Fibroblast of lung (primary cell): ENCODE data around the gene RNF14. TPM values are rescaled to one million over a fixed set of nuclear protein-coding genes. Genes with fewer than 3 reads are reported as not detected.

ENCODE experiments used
- DNase-seq, 2 donors: peaks; one replicate each; pipeline versions ENCODE4 v3.0.0 to v3.0.0-alpha.2; 2010; ENCODE audit warnings: low read depth in 2 of 2
- H2AFZ ChIP-seq: 2 replicates; pipeline ENCODE4 v1.5.1; 2012; ENCODE audit warnings: low read length, control low read depth, inconsistent platforms
- H3K27ac ChIP-seq: 2 replicates; pipeline ENCODE4 v1.5.1; 2011; ENCODE audit warnings: low read length, control low read depth; ENCODE audit not compliant: insufficient read depth
- H3K27me3 ChIP-seq: 2 replicates; pipeline ENCODE4 v1.5.1; 2011; ENCODE audit warnings: mild to moderate bottlenecking, low read length; ENCODE audit not compliant: control insufficient read depth, insufficient read depth
- H3K36me3 ChIP-seq: 2 replicates; pipeline ENCODE4 v1.5.1; 2011; ENCODE audit warnings: low read length; ENCODE audit not compliant: control insufficient read depth, insufficient read depth
- H3K4me1 ChIP-seq: 2 replicates; pipeline ENCODE4 v1.5.1; 2011; ENCODE audit warnings: low read length; ENCODE audit not compliant: control insufficient read depth, insufficient read depth; ENCODE audit errors: extremely low read depth
- H3K4me2 ChIP-seq: 2 replicates; pipeline ENCODE4 v1.5.1; 2011; ENCODE audit warnings: low read length, control low read depth; ENCODE audit not compliant: insufficient read depth; ENCODE audit errors: extremely low read depth
- H3K4me3 ChIP-seq, 4 experiments: fragments of 200-600 bp in 1 of 4; sonication (generic) in 1 of 4; replicated peaks in 1 of 4; 2 replicates each; pipeline ENCODE4 v1.5.1; 2011 to 2016; ENCODE audit warnings: low read length in 4 of 4, low read depth in 3 of 4, mild to moderate bottlenecking in 3 of 4, control low read depth in 2 of 4, inconsistent platforms in 1 of 4, mixed read lengths in 1 of 4; ENCODE audit not compliant: insufficient read depth in 1 of 4; ENCODE audit errors: control extremely low read depth in 1 of 4
- H3K79me2 ChIP-seq: 2 replicates; pipeline ENCODE4 v1.5.1; 2012; ENCODE audit warnings: mild to moderate bottlenecking, low read length, inconsistent platforms; ENCODE audit not compliant: control insufficient read depth, insufficient read depth
- H3K9ac ChIP-seq: 2 replicates; pipeline ENCODE4 v1.5.1; 2011; ENCODE audit warnings: mild to moderate bottlenecking, low read length, control low read depth; ENCODE audit not compliant: insufficient read depth
- H3K9me3 ChIP-seq: 2 replicates; pipeline ENCODE4 v1.5.1; 2012; ENCODE audit warnings: low read depth, low read length; ENCODE audit not compliant: control insufficient read depth, insufficient read depth
- H4K20me1 ChIP-seq: 2 replicates; pipeline ENCODE4 v1.5.1; 2011; ENCODE audit warnings: low read length; ENCODE audit not compliant: control insufficient read depth, insufficient read depth; ENCODE audit errors: extremely low read depth
- EZH2 ChIP-seq: IDR thresholded peaks from 2 replicates; pipeline ENCODE4 v1.5.1; 2012; ENCODE audit warnings: low read length, control low read depth, mild to moderate bottlenecking; ENCODE audit errors: missing control alignments
- polyA plus RNA-seq, 2 donors: library from polyadenylated mRNA; depleted of rRNA in 1 of 2; stranded (reverse) in 1 of 2; unstranded in 1 of 2; fragments of >200 nt; gene quantifications; 2 replicates each; pipeline ENCODE4 v1.2.1, GENCODE V29; 2011 to 2012; ENCODE audit warnings: missing spikeins in 1 of 2
- total RNA-seq: library from RNA; depleted of rRNA; stranded (reverse); fragments of >200 nt; gene quantifications from 2 replicates; pipeline ENCODE4 v1.2.1, GENCODE V29; 2014
- TF ChIP-seq, protein P1 (sequence below), 2 donors: IDR thresholded peaks in 1 of 2; conservative IDR thresholded peaks in 1 of 2; 1 replicate in 1 of 2; 2 replicates in 1 of 2; pipeline ENCODE4 v1.5.1; 2011 to 2012; ENCODE audit warnings: low read length in 2 of 2, control low read depth in 1 of 2, inconsistent platforms in 1 of 2, low read depth in 1 of 2, mild to moderate bottlenecking in 1 of 2

Gene RNF14
- total and polyA plus RNA-seq, 2 donors (not counting 1 experiment from before 2014, with no cell fraction given) = 62.9 to 65.3 TPM

DNA sequence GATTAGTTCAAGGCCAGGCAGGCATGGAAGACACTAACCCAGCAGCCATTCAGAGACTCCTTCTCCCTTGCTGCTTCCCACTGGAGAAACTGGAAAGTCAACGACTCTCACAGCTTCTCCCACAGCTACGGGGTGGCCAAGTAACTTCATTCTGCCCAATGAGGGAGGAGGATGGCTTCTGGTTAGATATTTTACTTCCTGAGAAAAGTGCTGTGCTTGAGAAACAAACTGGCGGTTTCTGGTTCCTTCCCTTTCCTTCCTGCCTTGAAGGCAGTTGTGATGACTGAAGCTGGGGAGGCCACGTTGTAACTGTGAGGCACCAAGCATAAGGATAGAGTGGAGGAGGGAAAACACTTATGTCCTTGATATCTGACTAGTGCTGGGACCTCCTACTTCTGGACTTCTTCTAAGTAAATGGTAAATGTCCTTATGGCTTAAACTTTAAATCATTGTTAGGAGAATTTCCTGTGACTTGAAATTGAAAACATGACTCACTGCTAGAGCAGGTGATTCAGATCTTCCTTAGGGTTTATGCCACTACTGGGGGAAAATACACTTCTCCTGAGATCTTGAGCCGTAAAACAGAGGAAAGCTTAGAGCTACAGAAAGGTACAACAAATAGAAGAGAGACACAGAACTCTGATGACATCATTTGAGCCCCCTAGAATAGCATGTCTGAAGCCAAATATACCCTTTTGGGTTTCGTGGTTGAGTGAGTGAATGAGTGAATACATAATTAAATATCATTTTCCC, 47.1 kb downstream of the RNF14 start:
- Histone ChIP-seq H3K27me3 (peaks cover 2% of the 10 kb centered on the region), H3K4me2 (no peak overlapping the region), H3K4me1 (peaks cover 10% of the 10 kb centered on the region), H3K79me2 (no peaks in the 10 kb centered on the region), H3K9ac (no peak overlapping the region), H3K27ac (no peak overlapping the region), H4K20me1 (no peaks in the 10 kb centered on the region), H3K4me3 (no peak overlapping the region), H2AFZ (no peak overlapping the region), H3K36me3 (peaks cover 2% of the 10 kb centered on the region), H3K9me3 (no peaks in the 10 kb centered on the region)
- TF ChIP-seq EZH2 = no peak
- TF ChIP-seq, protein P1, sequence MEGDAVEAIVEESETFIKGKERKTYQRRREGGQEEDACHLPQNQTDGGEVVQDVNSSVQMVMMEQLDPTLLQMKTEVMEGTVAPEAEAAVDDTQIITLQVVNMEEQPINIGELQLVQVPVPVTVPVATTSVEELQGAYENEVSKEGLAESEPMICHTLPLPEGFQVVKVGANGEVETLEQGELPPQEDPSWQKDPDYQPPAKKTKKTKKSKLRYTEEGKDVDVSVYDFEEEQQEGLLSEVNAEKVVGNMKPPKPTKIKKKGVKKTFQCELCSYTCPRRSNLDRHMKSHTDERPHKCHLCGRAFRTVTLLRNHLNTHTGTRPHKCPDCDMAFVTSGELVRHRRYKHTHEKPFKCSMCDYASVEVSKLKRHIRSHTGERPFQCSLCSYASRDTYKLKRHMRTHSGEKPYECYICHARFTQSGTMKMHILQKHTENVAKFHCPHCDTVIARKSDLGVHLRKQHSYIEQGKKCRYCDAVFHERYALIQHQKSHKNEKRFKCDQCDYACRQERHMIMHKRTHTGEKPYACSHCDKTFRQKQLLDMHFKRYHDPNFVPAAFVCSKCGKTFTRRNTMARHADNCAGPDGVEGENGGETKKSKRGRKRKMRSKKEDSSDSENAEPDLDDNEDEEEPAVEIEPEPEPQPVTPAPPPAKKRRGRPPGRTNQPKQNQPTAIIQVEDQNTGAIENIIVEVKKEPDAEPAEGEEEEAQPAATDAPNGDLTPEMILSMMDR (conservative IDR thresholded peaks at IDR 0.05 in 1 of 2, IDR thresholded peaks at IDR 0.05 in 1 of 2; ENCODE audit: low read depth in 1 of 2, low read length in 2 of 2) = no peak
- peak in 1 of 2 donors; percentile 63 for DNase-seq

DNA sequence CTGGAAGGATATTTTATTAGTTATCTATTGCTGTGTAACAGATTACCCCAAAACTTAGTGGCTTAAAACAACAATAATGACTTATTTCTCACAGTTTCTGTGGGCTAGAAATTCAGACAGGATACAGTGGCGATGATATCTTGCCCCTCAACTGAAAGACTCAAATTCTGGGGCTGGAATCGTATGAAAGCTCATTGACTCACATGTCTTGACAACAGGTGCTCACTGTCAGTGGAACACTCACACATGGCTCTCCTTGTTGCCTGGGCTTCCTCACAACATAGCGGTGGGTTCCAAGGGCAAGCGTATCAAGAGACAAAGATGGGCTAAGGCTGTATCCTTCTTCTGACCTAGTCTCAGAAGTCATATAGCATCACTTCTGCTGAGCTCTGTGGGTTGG, 47.7 kb downstream of the RNF14 start:
- H3K36me3 ChIP-seq = peaks cover 2% of the 10 kb centered on the region
- H3K4me2 ChIP-seq = no peak overlapping the region

GRCh38 chr5:142017832-142018427, 49.0 kb downstream of the RNF14 start:
- Histone ChIP-seq H2AFZ (no peak overlapping the region), H3K27ac (no peak overlapping the region), H3K4me1 (peaks cover 4% of the 10 kb centered on the region), H3K79me2 (no peaks in the 10 kb centered on the region), H4K20me1 (no peaks in the 10 kb centered on the region), H3K9ac (no peak overlapping the region), H3K4me2 (no peak overlapping the region), H3K9me3 (no peaks in the 10 kb centered on the region), H3K4me3 (no peak overlapping the region), H3K36me3 (no peaks in the 10 kb centered on the region), H3K27me3 (peaks cover 2% of the 10 kb centered on the region)
- peak; percentile 39 to 92 for DNase-seq
- no peak for TF ChIP-seq EZH2
- TF ChIP-seq, protein P1 (conservative IDR thresholded peaks at IDR 0.05 in 1 of 2, IDR thresholded peaks at IDR 0.05 in 1 of 2; ENCODE audit: low read depth in 1 of 2, low read length in 2 of 2) = no peak

More for the DNA sequence above, 47.7 kb downstream of the RNF14 start:
- Histone ChIP-seq H3K27me3 (peaks cover 2% of the 10 kb centered on the region), H3K4me1 (peaks cover 10% of the 10 kb centered on the region), H3K27ac (no peak overlapping the region), H4K20me1 (no peaks in the 10 kb centered on the region), H2AFZ (no peak overlapping the region), H3K4me3 (no peak overlapping the region), H3K9ac (no peak overlapping the region), H3K79me2 (no peaks in the 10 kb centered on the region), H3K9me3 (no peaks in the 10 kb centered on the region)
- TF ChIP-seq, protein P1 (conservative IDR thresholded peaks at IDR 0.05 in 1 of 2, IDR thresholded peaks at IDR 0.05 in 1 of 2; ENCODE audit: low read depth in 1 of 2, low read length in 2 of 2) = no peak
- TF ChIP-seq EZH2 = no peak
- DNase-seq = no peak
